Peyer's patch (tissue), 4 donors: Measurements from ENCODE around the gene PROP1. TPM values are rescaled to one million over a fixed set of nuclear protein-coding genes. Genes with fewer than 3 reads are reported as not detected.

Source experiments
- DNase-seq, 3 donors: peaks; one replicate each; pipeline ENCODE4 v3.0.0-alpha.2; 2017 to 2019
- H3K27ac ChIP-seq, 4 donors: fragments of 200-600 bp; sonication (generic); one replicate each; pipeline ENCODE4 v1.5.1; 2016 to 2019
- H3K27me3 ChIP-seq, 2 donors: fragments of 200-600 bp; sonication (generic); one replicate each; pipeline ENCODE4 v1.5.1; 2019
- H3K36me3 ChIP-seq, 3 donors: fragments of 200-600 bp; sonication (generic); one replicate each; pipeline ENCODE4 v1.5.1; 2016 to 2019
- H3K4me1 ChIP-seq, 4 donors: fragments of 200-600 bp; sonication (generic); one replicate each; pipeline ENCODE4 v1.5.1; 2016 to 2019
- H3K4me3 ChIP-seq, 4 donors: fragments of 200-600 bp; sonication (generic); 1 replicate in 3 of 4; 2 replicates in 1 of 4; pipeline ENCODE4 v1.5.1; 2016 to 2019; ENCODE audit warnings: mild to moderate bottlenecking in 1 of 4
- H3K9me3 ChIP-seq, 4 donors: fragments of 200-600 bp; sonication (generic); one replicate each; pipeline ENCODE4 v1.5.1; 2016 to 2019; ENCODE audit warnings: mild to moderate bottlenecking in 1 of 4
- POLR2A ChIP-seq, 2 donors: fragments of 450-650 bp; IDR thresholded peaks; one replicate each; pipeline ENCODE4 v1.5.1; 2017; ENCODE audit warnings: antibody characterized with exemption in 2 of 2, mild to moderate bottlenecking in 2 of 2, moderate library complexity in 2 of 2
- total RNA-seq, 4 donors: library from RNA; depleted of rRNA; stranded (reverse); fragments of >200 nt; gene quantifications; one replicate each; pipeline ENCODE4 v1.1.0, GENCODE V29; 2016
- TF ChIP-seq, protein P1 (sequence below), 6 experiments: fragments of 450-650 bp in 4 of 6; fragments of 200-600 bp in 2 of 6; sonication (generic) in 1 of 6; IDR thresholded peaks; one replicate each; pipeline ENCODE4 v1.5.1; 2017 to 2019; ENCODE audit warnings: antibody characterized with exemption in 6 of 6, mild to moderate bottlenecking in 3 of 6, moderate library complexity in 1 of 6

PROP1 gene
- total RNA-seq, 4 donors from 2014 or later, result not detected

- no peaks in the 10 kb centered on the region for H3K27me3 ChIP-seq
- DNase-seq, result no peak
- H3K4me3 ChIP-seq, result no peak overlapping the region
Measured at GRCh38 chr5:177997319-177997670, 1.3 kb upstream of the PROP1 start.

DNA sequence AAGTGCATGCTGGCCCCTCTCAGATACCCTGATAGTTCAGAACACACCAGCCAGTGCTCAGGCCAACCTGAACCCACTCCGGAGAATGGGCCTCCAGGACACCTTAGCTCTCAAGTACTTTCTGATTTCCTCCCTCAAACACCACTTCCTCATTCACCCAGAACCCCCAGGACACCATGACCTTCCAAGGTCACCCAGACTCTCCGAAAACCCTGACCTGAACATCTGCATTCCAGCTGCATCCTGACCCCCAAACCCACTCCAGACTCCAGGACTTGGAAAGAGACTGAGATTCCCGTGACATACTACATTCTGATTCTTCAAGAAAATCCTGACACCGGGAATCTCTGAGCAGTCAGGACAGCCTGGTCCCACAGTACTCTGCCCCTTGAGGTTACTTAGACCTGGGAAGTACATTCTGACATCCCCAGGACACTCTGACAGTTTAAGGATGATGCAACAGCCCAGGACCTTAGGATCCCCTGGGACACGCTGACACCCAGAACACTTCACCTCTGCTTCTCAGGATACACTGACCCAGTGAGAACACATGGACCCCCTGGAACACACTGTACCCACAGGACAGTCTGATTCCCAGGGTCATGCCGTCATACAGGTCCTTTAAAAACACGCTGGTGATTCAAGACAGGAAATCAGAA lies 747 bp upstream of the PROP1 start:
- TF ChIP-seq, protein P1, sequence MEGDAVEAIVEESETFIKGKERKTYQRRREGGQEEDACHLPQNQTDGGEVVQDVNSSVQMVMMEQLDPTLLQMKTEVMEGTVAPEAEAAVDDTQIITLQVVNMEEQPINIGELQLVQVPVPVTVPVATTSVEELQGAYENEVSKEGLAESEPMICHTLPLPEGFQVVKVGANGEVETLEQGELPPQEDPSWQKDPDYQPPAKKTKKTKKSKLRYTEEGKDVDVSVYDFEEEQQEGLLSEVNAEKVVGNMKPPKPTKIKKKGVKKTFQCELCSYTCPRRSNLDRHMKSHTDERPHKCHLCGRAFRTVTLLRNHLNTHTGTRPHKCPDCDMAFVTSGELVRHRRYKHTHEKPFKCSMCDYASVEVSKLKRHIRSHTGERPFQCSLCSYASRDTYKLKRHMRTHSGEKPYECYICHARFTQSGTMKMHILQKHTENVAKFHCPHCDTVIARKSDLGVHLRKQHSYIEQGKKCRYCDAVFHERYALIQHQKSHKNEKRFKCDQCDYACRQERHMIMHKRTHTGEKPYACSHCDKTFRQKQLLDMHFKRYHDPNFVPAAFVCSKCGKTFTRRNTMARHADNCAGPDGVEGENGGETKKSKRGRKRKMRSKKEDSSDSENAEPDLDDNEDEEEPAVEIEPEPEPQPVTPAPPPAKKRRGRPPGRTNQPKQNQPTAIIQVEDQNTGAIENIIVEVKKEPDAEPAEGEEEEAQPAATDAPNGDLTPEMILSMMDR (IDR thresholded peaks at IDR 0.05), result no peak
- TF ChIP-seq POLR2A (IDR thresholded peaks at IDR 0.05), result no peak
- Histone ChIP-seq H3K4me3 (no peak overlapping the region), H3K9me3 (no peaks in the 10 kb centered on the region), H3K4me1 (no peaks in the 10 kb centered on the region), H3K27me3 (no peaks in the 10 kb centered on the region), H3K36me3 (no peaks in the 10 kb centered on the region), H3K27ac (no peak overlapping the region)
- DNase-seq, result no peak

More at GRCh38 chr5:177997319-177997670, 1.3 kb upstream of the PROP1 start:
- H3K9me3 ChIP-seq, result no peaks in the 10 kb centered on the region
- TF ChIP-seq POLR2A (IDR thresholded peaks at IDR 0.05), result no peak
- TF ChIP-seq, protein P1 (IDR thresholded peaks at IDR 0.05), result no peak
- H3K36me3 ChIP-seq, result no peaks in the 10 kb centered on the region
- H3K4me1 ChIP-seq, result no peaks in the 10 kb centered on the region
- no peak overlapping the region for H3K27ac ChIP-seq

- DNase-seq, result no peak
- TF ChIP-seq, protein P1 (IDR thresholded peaks at IDR 0.05), result no peak
- no peak for TF ChIP-seq POLR2A (IDR thresholded peaks at IDR 0.05)
Measured at GRCh38 chr5:177994561-177995190, 1.4 kb downstream of the PROP1 start.

GRCh38 chr5:177994063-177994462 lies 2.0 kb downstream of the PROP1 start:
- TF ChIP-seq POLR2A (IDR thresholded peaks at IDR 0.05), result no peak
- TF ChIP-seq, protein P1 (IDR thresholded peaks at IDR 0.05), result no peak
- no peaks in the 10 kb centered on the region for H3K36me3 ChIP-seq
- H3K27me3 ChIP-seq, result no peaks in the 10 kb centered on the region
- H3K4me1 ChIP-seq, result no peaks in the 10 kb centered on the region
- DNase-seq, result no peak
- no peaks in the 10 kb centered on the region for H3K9me3 ChIP-seq
- H3K4me3 ChIP-seq, result no peak overlapping the region
- H3K27ac ChIP-seq, result no peak overlapping the region

More at GRCh38 chr5:177994561-177995190, 1.4 kb downstream of the PROP1 start:
- no peaks in the 10 kb centered on the region for H3K27me3 ChIP-seq
- H3K9me3 ChIP-seq, result no peaks in the 10 kb centered on the region
- H3K4me1 ChIP-seq, result no peaks in the 10 kb centered on the region
- no peak overlapping the region for H3K4me3 ChIP-seq
- H3K27ac ChIP-seq, result no peak overlapping the region
- H3K36me3 ChIP-seq, result no peaks in the 10 kb centered on the region

DNA sequence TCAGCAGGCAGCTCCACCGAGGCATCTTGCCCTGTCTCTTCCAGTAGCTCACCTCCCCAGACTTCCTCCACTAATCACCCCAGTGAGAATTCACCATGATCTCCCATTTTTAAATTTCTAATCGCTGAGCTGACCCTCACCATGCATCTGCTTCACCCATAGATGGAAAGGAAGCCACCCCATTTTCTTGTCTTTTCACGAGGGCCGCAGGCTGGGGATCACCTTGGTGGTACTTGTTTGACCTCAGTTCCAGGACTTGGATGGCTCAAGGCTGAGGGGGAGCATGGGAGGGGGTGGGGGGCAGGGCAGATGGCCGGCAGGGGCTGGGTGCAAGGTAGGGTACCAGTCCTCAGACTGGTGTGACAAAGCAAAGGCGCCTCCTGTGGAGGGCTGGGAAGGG lies 3.6 kb downstream of the PROP1 start:
- Histone ChIP-seq H3K27me3 (no peaks in the 10 kb centered on the region), H3K36me3 (no peaks in the 10 kb centered on the region), H3K9me3 (no peaks in the 10 kb centered on the region), H3K4me1 (no peaks in the 10 kb centered on the region), H3K27ac (no peak overlapping the region), H3K4me3 (no peak overlapping the region)
- TF ChIP-seq, protein P1 (IDR thresholded peaks at IDR 0.05), result no peak
- no peak for TF ChIP-seq POLR2A (IDR thresholded peaks at IDR 0.05)
- DNase-seq, result no peak
